Measurements from ENCODE around the gene ELF5. TPM values are rescaled to one million over a fixed set of nuclear protein-coding genes. Genes with fewer than 3 reads are reported as not detected.

The ELF5 gene
- total and polyA plus RNA-seq, 10 of the 15 experiments (the other 5 are each of a cell fraction or from before 2014, with no cell fraction given): not detected

DNA sequence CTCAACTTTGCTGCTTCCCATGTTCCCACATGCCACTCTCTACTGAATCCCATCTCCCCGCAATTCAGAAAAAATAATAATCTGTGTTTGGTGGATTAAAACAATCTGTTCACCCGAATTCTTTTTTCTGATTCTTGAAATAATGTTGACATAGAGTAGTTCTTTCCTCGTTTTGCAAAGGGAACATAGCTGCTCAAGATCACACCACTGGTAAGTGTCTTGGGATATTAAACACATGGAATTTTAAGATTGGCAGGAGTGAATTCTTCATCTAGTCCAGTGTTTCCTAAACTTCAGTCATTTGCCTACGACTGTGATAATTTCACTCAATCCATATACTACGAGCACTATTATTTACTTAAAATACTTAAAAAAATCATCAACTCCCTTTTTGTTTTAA is 6.0 kb downstream of the ELF5 start:
- H3K9me3 ChIP-seq (replicated peaks; ENCODE audit: control insufficient read depth, insufficient read depth, low read length): no peaks in the 10 kb centered on the region
- no peak for TF ChIP-seq JUNB (IDR thresholded peaks at IDR 0.05)
- TF ChIP-seq FOS (IDR thresholded peaks at IDR 0.05; ENCODE audit: borderline replicate concordance, extremely low read depth, insufficient read length): no peak
- TF ChIP-seq BRCA1 (IDR thresholded peaks at IDR 0.05; ENCODE audit: low read depth, low read length): no peak
- TF ChIP-seq POLR2A (IDR thresholded peaks at IDR 0.05; ENCODE audit: low read depth, low read length): no peak
- POLR2A ChIA-PET: no interaction called here
- no peaks in the 10 kb centered on the region for H3K27me3 ChIP-seq (replicated peaks in 1 of 2; ENCODE audit: control insufficient read depth in 2 of 2, insufficient read depth in 2 of 2, low read length in 1 of 2)
- CTCF ChIA-PET: no interaction called here
- SMC1A ChIA-PET (ENCODE audit: uncharacterized antibody, unreplicated experiment): no interaction called here
- H3K4me3 ChIP-seq: no peak overlapping the region
- no peaks in the 10 kb centered on the region for H3K4me1 ChIP-seq (ENCODE audit: control insufficient read depth, insufficient read depth, low read length)
- H3K27ac ChIP-seq (ENCODE audit: control insufficient read depth, insufficient read depth): no peak overlapping the region
- no peaks in the 10 kb centered on the region for H3K36me3 ChIP-seq (ENCODE audit: control insufficient read depth in 2 of 2, insufficient read depth in 2 of 2, low read length in 1 of 2)
- in situ Hi-C loops (cut with MboI) (no loop called here), intact Hi-C loops (cut with micrococcal nuclease; ENCODE audit: unreplicated experiment) (loop anchor here (5.0 kb wide), 1 partner anchor 905 kb away; no protein-coding TSS in a partner anchor)
- H4K20me1 ChIP-seq (ENCODE audit: control insufficient read depth, insufficient read depth): no peaks in the 10 kb centered on the region
- H2AFZ ChIP-seq (ENCODE audit: control insufficient read depth, low read depth, low read length): no peak overlapping the region
- RAD21 ChIA-PET (ENCODE audit: unreplicated experiment): no interaction called here
- 54% methylated on average over 5 of the region's 5 CpGs for WGBS (ENCODE audit: insufficient coverage, insufficient replicate concordance, low lambda C conversion rate, missing lambda C conversion rate)
- BruUV-seq (replicated peaks): no TSS peak
- no peak for ATAC-seq
- FAIRE-seq: no peak
- no peak for DNase-seq (ENCODE audit: low read depth, low spot score)
- no peak overlapping the region for H3K9ac ChIP-seq (ENCODE audit: control insufficient read depth, insufficient read depth, low read length)
- H3K4me2 ChIP-seq (ENCODE audit: control insufficient read depth, insufficient read depth): no peak overlapping the region
- no peaks in the 10 kb centered on the region for H3K79me2 ChIP-seq (ENCODE audit: control insufficient read depth, insufficient read depth, low read length)

DNA sequence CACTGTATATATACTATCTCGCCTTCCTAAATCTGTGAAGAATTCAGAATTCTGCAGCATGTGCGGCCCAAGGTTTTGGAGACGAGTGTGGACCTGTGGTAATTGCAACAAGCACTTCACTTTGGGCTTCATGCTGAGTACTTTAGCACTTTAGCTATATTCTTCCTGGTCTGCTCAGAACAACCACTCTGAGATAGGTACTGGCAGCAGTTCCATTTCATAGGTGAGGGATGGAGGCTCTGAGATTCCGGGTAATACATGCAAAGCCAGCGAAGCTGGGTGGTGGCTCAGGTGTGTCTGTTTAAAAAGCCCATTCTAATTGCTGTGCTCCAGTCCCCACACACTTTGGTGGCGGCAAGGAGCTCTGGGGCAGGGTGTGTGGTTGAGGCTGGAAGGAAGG is 6.4 kb downstream of the ELF5 start:
- no peak for ATAC-seq
- TF ChIP-seq ZNF217 (IDR thresholded peaks at IDR 0.05) (no peak), NBN (IDR thresholded peaks at IDR 0.05) (no peak), JUNB (IDR thresholded peaks at IDR 0.05) (no peak), TCF3 (IDR thresholded peaks at IDR 0.05; ENCODE audit: borderline replicate concordance, insufficient read depth, low read depth, low read length) (no peak), GABPA (IDR thresholded peaks at IDR 0.05; ENCODE audit: low read depth) (no peak), JUND (IDR thresholded peaks at IDR 0.05; ENCODE audit: low read depth, low read length) (no peak), IKZF2 (IDR thresholded peaks at IDR 0.05) (no peak), SREBF2 (IDR thresholded peaks at IDR 0.05; ENCODE audit: low read length) (no peak), MTA2 (IDR thresholded peaks at IDR 0.05; ENCODE audit: low read depth) (no peak)
- TF ChIP-seq, protein P1, sequence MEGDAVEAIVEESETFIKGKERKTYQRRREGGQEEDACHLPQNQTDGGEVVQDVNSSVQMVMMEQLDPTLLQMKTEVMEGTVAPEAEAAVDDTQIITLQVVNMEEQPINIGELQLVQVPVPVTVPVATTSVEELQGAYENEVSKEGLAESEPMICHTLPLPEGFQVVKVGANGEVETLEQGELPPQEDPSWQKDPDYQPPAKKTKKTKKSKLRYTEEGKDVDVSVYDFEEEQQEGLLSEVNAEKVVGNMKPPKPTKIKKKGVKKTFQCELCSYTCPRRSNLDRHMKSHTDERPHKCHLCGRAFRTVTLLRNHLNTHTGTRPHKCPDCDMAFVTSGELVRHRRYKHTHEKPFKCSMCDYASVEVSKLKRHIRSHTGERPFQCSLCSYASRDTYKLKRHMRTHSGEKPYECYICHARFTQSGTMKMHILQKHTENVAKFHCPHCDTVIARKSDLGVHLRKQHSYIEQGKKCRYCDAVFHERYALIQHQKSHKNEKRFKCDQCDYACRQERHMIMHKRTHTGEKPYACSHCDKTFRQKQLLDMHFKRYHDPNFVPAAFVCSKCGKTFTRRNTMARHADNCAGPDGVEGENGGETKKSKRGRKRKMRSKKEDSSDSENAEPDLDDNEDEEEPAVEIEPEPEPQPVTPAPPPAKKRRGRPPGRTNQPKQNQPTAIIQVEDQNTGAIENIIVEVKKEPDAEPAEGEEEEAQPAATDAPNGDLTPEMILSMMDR (IDR thresholded peaks at IDR 0.05 in 2 of 3, conservative IDR thresholded peaks at IDR 0.05 in 1 of 3; ENCODE audit: control insufficient read depth in 2 of 3, extremely low read depth in 1 of 3, insufficient read depth in 1 of 3, low read depth in 3 of 3, low read length in 3 of 3): no peak
- Histone ChIP-seq H3K4me3 (no peak overlapping the region), H3K27me3 (replicated peaks in 1 of 2; ENCODE audit: control insufficient read depth in 2 of 2, insufficient read depth in 2 of 2, low read length in 1 of 2) (no peaks in the 10 kb centered on the region), H3K4me2 (ENCODE audit: control insufficient read depth, insufficient read depth) (no peak overlapping the region), H3K27ac (ENCODE audit: control insufficient read depth, insufficient read depth) (no peak overlapping the region), H2AFZ (ENCODE audit: control insufficient read depth, low read depth, low read length) (no peak overlapping the region), H3K79me2 (ENCODE audit: control insufficient read depth, insufficient read depth, low read length) (no peaks in the 10 kb centered on the region), H3K9ac (ENCODE audit: control insufficient read depth, insufficient read depth, low read length) (no peak overlapping the region), H3K9me3 (replicated peaks; ENCODE audit: control insufficient read depth, insufficient read depth, low read length) (no peaks in the 10 kb centered on the region), H3K36me3 (ENCODE audit: control insufficient read depth in 2 of 2, insufficient read depth in 2 of 2, low read length in 1 of 2) (no peaks in the 10 kb centered on the region), H3K4me1 (ENCODE audit: control insufficient read depth, insufficient read depth, low read length) (no peaks in the 10 kb centered on the region), H4K20me1 (ENCODE audit: control insufficient read depth, insufficient read depth) (no peaks in the 10 kb centered on the region)
- no peak for DNase-seq (ENCODE audit: low read depth, low spot score)
- in situ Hi-C loops (cut with MboI): no loop called here
- 38% methylated on average over 6 of the region's 6 CpGs for WGBS (ENCODE audit: insufficient coverage, insufficient replicate concordance, low lambda C conversion rate, missing lambda C conversion rate)
- CTCF ChIA-PET: interaction anchor here (1.3 kb wide), 1 partner anchor 11 kb away, joined by 3 read pairs; no protein-coding TSS in a partner anchor
- no TSS peak for BruUV-seq (replicated peaks)
- SMC1A ChIA-PET (ENCODE audit: uncharacterized antibody, unreplicated experiment): no interaction called here
- no peak for FAIRE-seq
- RAD21 ChIA-PET (ENCODE audit: unreplicated experiment): no interaction called here
- intact Hi-C loops (cut with micrococcal nuclease; ENCODE audit: unreplicated experiment): loop anchor here (5.0 kb wide), 1 partner anchor 905 kb away; no protein-coding TSS in a partner anchor
- POLR2A ChIA-PET: no interaction called here
